Natural killer cell (primary cell): Measurements from ENCODE around the gene CTNNA2. TPM values are rescaled to one million over a fixed set of nuclear protein-coding genes. Genes with fewer than 3 reads are reported as not detected.

ENCODE experiments used
- ATAC-seq, 3 donors: fragments of 150-1000 bp in 2 of 3; fragments of 200-7000 bp in 1 of 3; cut with Tn5 transposase; 1 replicate in 1 of 3; 2 replicates in 2 of 3; pipeline ENCODE4 v1.10.0; 2021; ENCODE audit warnings: mild to moderate bottlenecking in 2 of 3, moderate library complexity in 2 of 3
- DNase-seq, 2 donors: peaks; one replicate each; pipeline versions ENCODE4 v3.0.0 to v3.0.0-alpha.2; 2013 to 2021; ENCODE audit warnings: mixed read lengths in 1 of 2
- H3K27ac ChIP-seq: one replicate; pipeline ENCODE4 v1.5.1; 2013; ENCODE audit warnings: mild to moderate bottlenecking, low read length
- H3K27me3 ChIP-seq: one replicate; pipeline ENCODE4 v1.6.1; 2013; ENCODE audit warnings: low read length; ENCODE audit not compliant: control insufficient read depth, insufficient read depth
- H3K36me3 ChIP-seq: one replicate; pipeline ENCODE4 v1.6.1; 2013; ENCODE audit warnings: low read length; ENCODE audit not compliant: control insufficient read depth, insufficient read depth
- H3K4me1 ChIP-seq: one replicate; pipeline ENCODE4 v1.6.1; 2013; ENCODE audit warnings: low read length; ENCODE audit not compliant: control insufficient read depth, insufficient read depth
- H3K4me3 ChIP-seq: one replicate; pipeline ENCODE4 v1.5.1; 2013; ENCODE audit warnings: low read length
- H3K9me3 ChIP-seq: one replicate; pipeline ENCODE4 v1.6.1; 2013; ENCODE audit warnings: low read length; ENCODE audit not compliant: control insufficient read depth, insufficient read depth
- H3K27ac Mint-ChIP-seq, 2 donors: one replicate each; pipeline ENCODE4 v1.8.0; 2022; ENCODE audit warnings: mild to moderate bottlenecking in 2 of 2, mixed read lengths in 2 of 2, moderate library complexity in 1 of 2
- H3K27me3 Mint-ChIP-seq, 2 donors: one replicate each; pipeline ENCODE4 v1.8.0; 2022; ENCODE audit warnings: low read depth in 2 of 2, mixed read lengths in 2 of 2
- H3K36me3 Mint-ChIP-seq: one replicate; pipeline ENCODE4 v1.8.0; 2022; ENCODE audit warnings: mixed read lengths
- H3K4me1 Mint-ChIP-seq, 2 donors: one replicate each; pipeline ENCODE4 v1.8.0; 2022; ENCODE audit warnings: mixed read lengths in 2 of 2
- H3K4me3 Mint-ChIP-seq: one replicate; pipeline ENCODE4 v1.8.0; 2022; ENCODE audit warnings: mild to moderate bottlenecking, moderate library complexity, mixed read lengths
- H3K9me3 Mint-ChIP-seq, 2 donors: one replicate each; pipeline ENCODE4 v1.8.0; 2022; ENCODE audit warnings: mixed read lengths in 2 of 2
- CTCF ChIP-seq: fragments of 200-600 bp; IDR thresholded peaks from one replicate; pipeline ENCODE4 v1.8.0; 2022; ENCODE audit warnings: antibody characterized with exemption
- WGBS: methylation state at CpG from one replicate; pipeline ENCODE4 v1.1.7; 2013; ENCODE audit warnings: missing lambda C conversion rate; ENCODE audit not compliant: insufficient coverage; 5-methylcytosine and 5-hydroxymethylcytosine counted together
- intact Hi-C: fragments of 100-400 bp; cut with micrococcal nuclease; formaldehyde crosslinking; loops from one replicate; pipeline ENCODE4 v1.14.2; 2022
- total RNA-seq, 4 donors: library from RNA; stranded (reverse); fragments of 120-200 nt in 1 of 4; gene quantifications; one replicate each; pipeline versions ENCODE4 v1.2.3 to v1.2.4, GENCODE V29; 2013 to 2022

The CTNNA2 gene
- total RNA-seq, 3 donors from 2014 or later (not counting 1 experiment from before 2014, with no cell fraction given): not detected

GRCh38 chr2:80548469-80548868 lies 1035.6 kb downstream of the CTNNA2 start:
- H3K9me3 ChIP-seq: no peaks in the 10 kb centered on the region
- Mint-ChIP-seq H3K27ac (no peak overlapping the region), H3K4me1 (no peaks in the 10 kb centered on the region), H3K9me3 (peaks cover 12 to 21% of the 10 kb centered on the region in 2 donors), H3K27me3 (no peaks in the 10 kb centered on the region), H3K4me3 (no peak overlapping the region), H3K36me3 (peaks cover 14% of the 10 kb centered on the region)
- H3K4me3 ChIP-seq: no peak overlapping the region
- no peaks in the 10 kb centered on the region for H3K27me3 ChIP-seq
- H3K36me3 ChIP-seq: no peaks in the 10 kb centered on the region
- no peak for DNase-seq
- no peaks in the 10 kb centered on the region for H3K4me1 ChIP-seq
- no peak for ATAC-seq
- 83% methylated on average over 5 of the region's 5 CpGs for WGBS
- intact Hi-C loops: no loop called here
- no peak overlapping the region for H3K27ac ChIP-seq
- no peak for TF ChIP-seq CTCF

DNA sequence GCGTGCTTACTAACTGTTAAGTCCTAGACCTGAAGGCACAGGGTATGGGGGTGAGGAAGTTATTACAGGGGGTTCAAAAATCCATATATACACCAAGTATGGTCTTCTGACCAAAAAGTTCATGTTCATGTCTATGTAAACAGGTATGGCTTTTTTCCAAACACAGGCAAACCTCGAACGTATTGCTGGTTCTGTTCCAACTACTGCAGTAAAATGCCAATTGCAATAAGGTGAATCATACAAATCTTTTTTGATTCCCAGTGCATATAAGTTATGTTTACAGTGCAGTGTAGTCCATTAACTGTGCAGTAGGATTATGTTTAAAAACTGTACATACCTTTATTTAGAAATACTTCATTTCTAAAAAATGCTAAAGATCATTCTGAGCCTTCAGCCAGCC lies 1037.0 kb downstream of the CTNNA2 start:
- 91% methylated on average over 3 of the region's 3 CpGs for WGBS
- ATAC-seq (no peak), DNase-seq (no peak)
- H3K9me3 Mint-ChIP-seq: peaks cover 8 to 15% of the 10 kb centered on the region in 2 donors
- H3K36me3 ChIP-seq: no peaks in the 10 kb centered on the region
- H3K27ac Mint-ChIP-seq: no peak overlapping the region
- H3K9me3 ChIP-seq: no peaks in the 10 kb centered on the region
- H3K27ac ChIP-seq: no peak overlapping the region
- no peak for TF ChIP-seq CTCF
- H3K4me3 ChIP-seq: no peak overlapping the region
- intact Hi-C loops: no loop called here
- no peaks in the 10 kb centered on the region for H3K27me3 ChIP-seq
- H3K27me3 Mint-ChIP-seq: no peaks in the 10 kb centered on the region
- no peaks in the 10 kb centered on the region for H3K4me1 Mint-ChIP-seq
- H3K36me3 Mint-ChIP-seq: peaks cover 14% of the 10 kb centered on the region
- H3K4me3 Mint-ChIP-seq: no peak overlapping the region
- H3K4me1 ChIP-seq: no peaks in the 10 kb centered on the region

DNA sequence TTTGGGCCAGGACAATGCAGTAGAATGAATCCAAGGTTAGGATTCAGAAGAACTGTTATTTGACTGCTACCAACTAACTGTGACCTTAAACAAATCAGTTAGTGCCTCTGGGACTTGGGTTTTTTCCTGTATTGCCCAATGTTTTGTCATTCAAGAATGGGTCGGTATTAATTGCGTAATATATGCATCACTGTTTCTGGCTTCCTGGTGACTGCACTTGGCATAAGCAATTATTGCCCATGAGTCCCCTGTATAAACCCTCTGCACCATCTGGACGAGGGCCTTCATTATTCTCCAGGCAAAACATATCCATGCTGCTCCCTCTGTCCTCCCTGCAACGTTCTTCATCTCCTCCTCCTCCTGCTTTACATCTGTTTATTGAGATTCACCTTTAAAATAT lies 1047.5 kb downstream of the CTNNA2 start:
- intact Hi-C loops: loop anchor here (10.0 kb wide), 1 partner anchor 1176 kb away; no protein-coding TSS in a partner anchor
- no peak for TF ChIP-seq CTCF
- no peaks in the 10 kb centered on the region for H3K4me1 ChIP-seq
- no peaks in the 10 kb centered on the region for H3K4me1 Mint-ChIP-seq
- no peak overlapping the region for H3K4me3 Mint-ChIP-seq
- H3K4me3 ChIP-seq: no peak overlapping the region
- no peak overlapping the region for H3K27ac ChIP-seq
- DNase-seq: no peak
- no peaks in the 10 kb centered on the region for H3K27me3 ChIP-seq
- no peak for ATAC-seq
- peaks cover 12 to 27% of the 10 kb centered on the region in 2 donors for H3K9me3 Mint-ChIP-seq
- no peaks in the 10 kb centered on the region for H3K27me3 Mint-ChIP-seq
- H3K27ac Mint-ChIP-seq: no peak overlapping the region
- peaks cover 5% of the 10 kb centered on the region for H3K36me3 Mint-ChIP-seq
- H3K9me3 ChIP-seq: no peaks in the 10 kb centered on the region
- no peaks in the 10 kb centered on the region for H3K36me3 ChIP-seq
- WGBS: 48% methylated on average over 4 of the region's 4 CpGs

DNA sequence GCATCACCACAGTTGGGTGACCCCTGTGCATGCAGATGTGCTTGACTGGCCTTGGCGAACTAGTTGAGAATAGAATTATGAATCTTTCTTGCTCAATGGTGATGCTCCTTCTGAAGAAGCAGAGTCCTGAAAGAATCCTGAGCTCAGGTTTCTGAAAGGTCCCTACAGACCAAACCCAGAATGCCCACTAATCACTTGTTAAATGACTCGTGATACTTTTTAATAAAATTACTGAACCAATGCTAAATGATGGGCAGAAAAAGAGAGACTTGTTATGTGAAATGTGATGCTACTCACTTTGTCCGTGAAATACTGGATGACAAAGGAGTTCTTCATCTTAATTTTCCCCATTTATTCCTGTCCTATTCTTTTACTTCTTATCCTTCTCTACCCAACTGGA lies 1055.2 kb downstream of the CTNNA2 start:
- no peak overlapping the region for H3K27ac ChIP-seq
- peaks cover 2% of the 10 kb centered on the region for H3K9me3 ChIP-seq
- TF ChIP-seq CTCF: no peak
- H3K27me3 Mint-ChIP-seq: no peaks in the 10 kb centered on the region
- H3K36me3 ChIP-seq: no peaks in the 10 kb centered on the region
- no peaks in the 10 kb centered on the region for H3K36me3 Mint-ChIP-seq
- no peaks in the 10 kb centered on the region for H3K4me1 Mint-ChIP-seq
- no peak overlapping the region for H3K4me3 ChIP-seq
- WGBS: 94% methylated on average over 1 of the region's 3 CpGs
- no peak overlapping the region for H3K4me3 Mint-ChIP-seq
- H3K27ac Mint-ChIP-seq: no peak overlapping the region
- ATAC-seq: no peak
- no peak for DNase-seq
- no peaks in the 10 kb centered on the region for H3K4me1 ChIP-seq
- intact Hi-C loops: loop anchor here (10.0 kb wide), 1 partner anchor 1183 kb away; no protein-coding TSS in a partner anchor
- H3K27me3 ChIP-seq: no peaks in the 10 kb centered on the region
- H3K9me3 Mint-ChIP-seq: peaks cover 18 to 32% of the 10 kb centered on the region in 2 donors
